Measurements from ENCODE around the gene SLC34A3. TPM values are rescaled to one million over a fixed set of nuclear protein-coding genes. Genes with fewer than 3 reads are reported as not detected.

SLC34A3 gene
- total RNA-seq, 1 donor from 2014 or later = not detected

GRCh38 chr9:137234055-137234697 lies 3.5 kb downstream of the SLC34A3 start:
- no peak for ATAC-seq
- no peak overlapping the region for H3K4me3 ChIP-seq
- no peak for DNase-seq
- no peak overlapping the region for H3K27ac ChIP-seq
- H3K9me3 ChIP-seq = no peaks in the 10 kb centered on the region
- no peak for TF ChIP-seq CTCF (IDR thresholded peaks at IDR 0.05)
- no peaks in the 10 kb centered on the region for H3K36me3 ChIP-seq
- H3K4me1 ChIP-seq = peaks cover 27% of the 10 kb centered on the region
- peaks cover 53% of the 10 kb centered on the region for H3K27me3 ChIP-seq (ENCODE audit: low read depth)
- intact Hi-C loops (cut with DNase I) = no loop called here

- intact Hi-C loops (cut with DNase I) = no loop called here
- peaks cover 46% of the 10 kb centered on the region for H3K27me3 ChIP-seq (ENCODE audit: low read depth)
These were observed 4.2 kb downstream of the SLC34A3 start for GRCh38 chr9:137234758-137235423.

GRCh38 chr9:137235424-137236237 lies 4.9 kb downstream of the SLC34A3 start:
- TF ChIP-seq CTCF (IDR thresholded peaks at IDR 0.05) = no peak
- DNase-seq (no peak), ATAC-seq (no peak)
- Histone ChIP-seq H3K4me3 (peak overlapping the region; percentile 8), H3K27me3 (ENCODE audit: low read depth) (peaks cover 39% of the 10 kb centered on the region), H3K4me1 (peaks cover 37% of the 10 kb centered on the region), H3K36me3 (no peaks in the 10 kb centered on the region), H3K27ac (no peak overlapping the region), H3K9me3 (no peaks in the 10 kb centered on the region)
- intact Hi-C loops (cut with DNase I) = no loop called here

More at GRCh38 chr9:137234758-137235423, 4.2 kb downstream of the SLC34A3 start:
- ATAC-seq = no peak
- DNase-seq = no peak
- H3K4me3 ChIP-seq = no peak overlapping the region
- no peak overlapping the region for H3K27ac ChIP-seq
- no peak for TF ChIP-seq CTCF (IDR thresholded peaks at IDR 0.05)
- H3K36me3 ChIP-seq = no peaks in the 10 kb centered on the region
- peaks cover 34% of the 10 kb centered on the region for H3K4me1 ChIP-seq
- no peaks in the 10 kb centered on the region for H3K9me3 ChIP-seq

- intact Hi-C loops (cut with DNase I) = no loop called here
- H3K4me3 ChIP-seq = peak overlapping the region; percentile 17
These were observed 5.7 kb downstream of the SLC34A3 start for GRCh38 chr9:137236238-137236935.

More at GRCh38 chr9:137236238-137236935, 5.7 kb downstream of the SLC34A3 start:
- H3K36me3 ChIP-seq = no peaks in the 10 kb centered on the region
- peaks cover 32% of the 10 kb centered on the region for H3K27me3 ChIP-seq (ENCODE audit: low read depth)
- peak; percentile 96 for TF ChIP-seq CTCF (IDR thresholded peaks at IDR 0.05)
- no peaks in the 10 kb centered on the region for H3K9me3 ChIP-seq
- peaks cover 37% of the 10 kb centered on the region for H3K4me1 ChIP-seq
- no peak overlapping the region for H3K27ac ChIP-seq
- ATAC-seq (peak; percentile 60 to 68), DNase-seq (peak; percentile 93)

Data from lower lobe of right lung (tissue), 2 donors.